UCSD-AML1 (cell line): Measurements from ENCODE around the gene NQO2.
A peak's percentile ranks its signal among the peaks of the same experiment; 100 is the strongest.
"Not testable (repeated sequence)": the region's sequence is repeated elsewhere in the genome, so short reads cannot be mapped to it uniquely, and the experiment has no call there.

Experiments
- DNase-seq: peaks from one replicate; lab custom pipeline; 2025; ENCODE audit not compliant: unreplicated experiment; lab: John Stamatoyannopoulos, UW

Gene NQO2

GRCh38 chr6:2989332-2990247 lies 10.1 kb upstream of the NQO2 start:
- peak; percentile 84 for DNase-seq

- DNase-seq: peak; percentile 76
Observed at GRCh38 chr6:2990248-2990931, 9.3 kb upstream of the NQO2 start.

GRCh38 chr6:2990932-2991506 lies 8.7 kb upstream of the NQO2 start:
- no peak for DNase-seq

- DNase-seq: no peak
Observed at GRCh38 chr6:2992330-2992979, 7.2 kb upstream of the NQO2 start.

GRCh38 chr6:2993755-2994317 lies 5.9 kb upstream of the NQO2 start:
- no peak for DNase-seq

- DNase-seq: peak; percentile 25
Observed at GRCh38 chr6:2998249-2998997, 1.3 kb upstream of the NQO2 start.

- DNase-seq: no peak
Observed at GRCh38 chr6:2998998-2999617, 586 bp upstream of the NQO2 start.

- DNase-seq: no peak
Observed at GRCh38 chr6:3001146-3001772, 1.6 kb downstream of the NQO2 start.

- DNase-seq: peak; percentile 26
Observed at GRCh38 chr6:3001773-3002293, 2.1 kb downstream of the NQO2 start.

GRCh38 chr6:3003226-3003625 lies 3.5 kb downstream of the NQO2 start:
- DNase-seq: not testable (repeated sequence)

- no peak for DNase-seq
Observed at GRCh38 chr6:3005077-3005476, 5.4 kb downstream of the NQO2 start.

- no peak for DNase-seq
Observed at GRCh38 chr6:3005874-3006273, 6.2 kb downstream of the NQO2 start.

GRCh38 chr6:3006476-3006875 lies 6.8 kb downstream of the NQO2 start:
- DNase-seq: no peak

GRCh38 chr6:3007571-3007970 lies 7.9 kb downstream of the NQO2 start:
- DNase-seq: no peak

- DNase-seq: not testable (repeated sequence)
Observed at GRCh38 chr6:3008712-3009265, 9.1 kb downstream of the NQO2 start.

- no peak for DNase-seq
Observed at GRCh38 chr6:3009930-3010329, 10.2 kb downstream of the NQO2 start.

- DNase-seq: no peak
Observed at GRCh38 chr6:3011158-3011557, 11.5 kb downstream of the NQO2 start.

- no peak for DNase-seq
Observed at GRCh38 chr6:3011592-3011991, 11.9 kb downstream of the NQO2 start.

GRCh38 chr6:3013486-3013885 lies 13.8 kb downstream of the NQO2 start:
- peak; percentile 54 for DNase-seq
